GM21528 (cell line): ENCODE results near the gene AP2A1.
A peak's percentile ranks its signal among the peaks of the same experiment; 100 is the strongest.

Experiments
- ATAC-seq: cut with Tn5 transposase; IDR thresholded peaks from one replicate; pipeline ENCODE4 v1.9.1; 2021; ENCODE audit warnings: mild to moderate bottlenecking, moderate library complexity; ENCODE audit not compliant: unreplicated experiment, low FRiP score

Gene AP2A1

DNA sequence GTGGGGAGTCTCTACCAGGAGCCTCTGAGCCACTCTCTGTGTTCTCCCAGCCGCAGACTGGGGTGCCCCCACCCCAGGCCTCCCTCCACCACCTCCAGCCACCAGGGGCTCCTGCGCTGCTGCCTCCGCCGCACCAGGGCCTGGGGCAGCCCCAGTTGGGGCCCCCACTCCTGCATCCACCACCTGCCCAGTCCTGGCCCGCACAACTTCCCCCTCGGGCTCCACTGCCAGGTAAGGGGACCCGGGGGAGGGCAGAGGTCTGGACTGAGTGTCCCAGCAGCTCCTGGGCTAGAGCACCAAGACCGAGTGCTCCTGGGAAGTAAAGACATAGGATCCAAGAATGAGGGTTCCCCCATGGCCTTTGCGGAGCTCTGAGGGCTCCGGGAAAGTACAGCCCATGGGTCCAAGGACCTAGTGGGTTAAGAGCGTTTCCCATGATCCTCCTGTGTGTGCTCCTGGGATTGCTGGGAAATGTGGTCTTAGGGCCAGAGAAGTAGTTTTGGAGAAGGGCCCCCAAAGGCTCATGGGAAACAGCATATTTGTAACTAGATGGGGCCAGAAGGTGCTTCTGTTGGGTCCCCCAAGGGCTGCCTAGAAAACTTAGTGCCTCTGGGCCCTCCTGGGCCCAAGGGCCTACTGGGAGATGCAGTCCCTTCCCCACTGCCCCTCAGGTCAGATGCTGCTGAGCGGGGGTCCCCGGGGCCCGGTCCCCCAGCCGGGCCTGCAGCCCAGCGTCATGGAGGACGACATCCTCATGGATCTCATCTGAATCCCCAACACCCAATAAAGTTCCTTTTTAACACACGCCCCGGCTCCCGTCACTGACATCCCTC is 69.6 kb downstream of the AP2A1 start:
- no peak for ATAC-seq

DNA sequence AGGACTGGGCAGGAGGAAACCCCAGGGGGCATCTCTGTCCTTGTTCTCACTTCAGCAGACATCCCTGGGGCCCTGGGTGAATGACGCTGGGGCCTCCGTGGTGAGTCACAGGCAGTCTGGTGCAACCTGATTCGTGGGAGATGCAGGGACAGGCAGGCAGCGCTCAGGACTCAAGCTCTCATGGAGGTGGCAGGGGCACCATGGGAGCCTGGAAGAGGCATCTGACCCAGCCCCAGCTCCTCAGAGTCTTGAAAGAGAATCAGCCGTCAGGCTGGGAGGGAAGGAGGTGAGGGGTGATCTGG is 70.2 kb downstream of the AP2A1 start:
- ATAC-seq, result no peak

DNA sequence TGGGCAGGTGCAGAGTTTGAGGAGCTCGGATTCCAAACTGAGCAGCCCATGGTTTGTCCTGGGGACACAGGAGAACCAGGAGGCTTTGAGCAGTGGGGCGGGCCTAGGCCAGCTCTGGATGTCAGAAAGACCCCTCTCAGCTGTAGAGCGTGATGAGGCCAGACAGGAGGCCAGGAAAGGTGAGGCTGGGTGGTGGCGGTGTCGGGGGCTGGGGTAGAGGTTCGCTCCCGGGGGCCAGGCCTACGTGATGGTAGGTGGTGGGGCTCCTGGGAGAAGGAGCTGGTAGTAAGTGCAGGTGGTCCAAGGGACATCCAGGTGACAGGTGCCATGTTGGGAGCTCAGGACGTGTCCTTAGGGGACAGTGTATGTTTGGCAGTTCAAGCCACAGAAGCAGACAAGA is 70.6 kb downstream of the AP2A1 start:
- ATAC-seq, result no peak

DNA sequence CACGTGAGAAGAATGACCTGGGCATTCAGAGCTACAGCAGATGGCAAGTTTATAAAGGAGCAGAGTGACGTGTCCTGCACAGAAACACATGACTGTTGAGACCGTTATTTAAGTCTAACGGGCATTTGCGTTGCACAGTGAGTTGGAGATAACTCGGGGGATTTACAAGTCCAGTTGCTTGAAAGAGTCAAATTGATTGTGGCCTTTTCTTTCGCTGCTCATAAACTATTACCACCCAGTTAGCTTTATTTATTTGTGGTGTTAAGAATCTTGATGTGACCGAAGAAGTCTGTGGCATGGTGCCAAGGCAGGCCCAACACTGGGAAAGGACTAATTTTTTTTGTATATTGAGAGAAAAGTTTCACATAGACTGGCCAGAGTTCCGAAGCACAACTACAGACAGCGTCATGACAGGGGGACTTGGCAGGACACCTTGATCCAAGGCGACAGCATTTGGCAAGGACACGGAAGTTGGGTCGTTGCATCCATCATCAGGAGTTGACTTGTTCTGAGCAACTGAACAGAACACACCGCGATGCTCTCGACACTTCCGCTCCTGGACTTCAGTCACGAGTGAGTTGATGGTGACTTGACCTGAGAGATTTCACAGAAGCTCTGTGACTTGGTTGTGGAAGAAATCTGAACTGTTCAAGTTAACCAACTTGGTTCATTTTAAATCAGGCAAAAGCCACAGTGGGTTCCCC is 72.2 kb downstream of the AP2A1 start:
- ATAC-seq, result no peak

DNA sequence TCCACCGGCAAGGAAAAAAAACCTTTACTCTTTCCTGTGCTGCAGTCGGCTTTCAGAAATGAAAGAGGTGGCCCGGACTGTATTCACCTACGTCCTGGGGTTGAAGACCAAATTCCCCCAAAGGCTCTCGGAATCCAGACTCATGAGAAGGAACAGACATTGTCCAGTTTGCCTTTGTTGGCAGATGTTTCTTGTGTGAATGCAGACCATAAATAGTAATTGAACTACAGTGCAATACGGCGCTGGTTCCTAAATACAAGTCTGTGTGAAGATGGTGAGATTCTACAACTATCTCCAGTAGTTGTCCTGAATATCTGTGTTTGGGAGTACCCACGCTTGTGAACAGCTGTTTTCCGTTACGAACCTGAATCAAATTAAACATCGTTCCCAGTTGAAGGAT is 72.9 kb downstream of the AP2A1 start:
- ATAC-seq, result no peak

DNA sequence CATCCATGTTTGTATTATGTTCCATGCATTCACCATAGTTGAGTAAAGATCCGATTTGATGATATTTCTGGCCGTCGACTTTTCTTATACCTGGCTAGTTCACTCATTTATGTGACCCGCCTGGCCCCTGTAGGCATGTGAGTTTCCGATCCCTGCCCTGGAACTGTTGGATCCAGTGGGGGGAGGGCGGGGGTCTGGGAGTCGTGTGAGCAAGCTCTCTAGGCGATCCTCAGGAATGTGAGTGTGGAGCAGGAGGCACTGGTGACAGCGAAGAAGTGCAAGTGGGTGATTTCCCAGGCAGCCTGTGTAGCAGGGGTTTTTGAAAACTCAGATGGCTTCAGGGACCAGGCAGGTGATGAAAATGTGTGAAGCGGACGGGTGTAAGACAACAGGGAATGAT is 73.5 kb downstream of the AP2A1 start:
- ATAC-seq, result no peak

DNA sequence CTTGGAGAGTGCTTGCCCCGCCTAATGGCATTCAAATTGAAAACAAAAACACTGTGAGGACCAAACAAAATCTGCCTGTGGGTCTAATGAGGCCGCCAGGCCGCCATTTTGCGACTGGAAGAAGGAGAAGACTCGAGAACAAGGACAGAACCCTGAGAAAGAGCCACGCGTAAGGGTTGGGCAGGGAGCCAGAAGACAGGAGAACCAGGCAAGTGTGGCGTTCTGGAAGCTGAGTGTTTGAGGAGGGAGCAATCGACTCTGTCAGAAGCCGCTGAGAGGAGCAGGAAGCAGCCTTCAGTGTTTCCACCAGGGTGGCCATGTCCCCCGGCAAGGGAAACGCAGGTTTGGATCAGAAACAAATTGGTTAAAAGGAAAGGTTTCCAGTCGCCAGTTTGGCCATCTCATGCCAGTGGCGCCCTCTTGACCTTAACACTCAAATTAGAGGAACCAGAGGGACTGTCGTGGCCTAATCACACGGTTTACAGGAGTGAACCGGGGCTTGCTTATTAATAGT is 74.0 kb downstream of the AP2A1 start:
- ATAC-seq, result no peak

DNA sequence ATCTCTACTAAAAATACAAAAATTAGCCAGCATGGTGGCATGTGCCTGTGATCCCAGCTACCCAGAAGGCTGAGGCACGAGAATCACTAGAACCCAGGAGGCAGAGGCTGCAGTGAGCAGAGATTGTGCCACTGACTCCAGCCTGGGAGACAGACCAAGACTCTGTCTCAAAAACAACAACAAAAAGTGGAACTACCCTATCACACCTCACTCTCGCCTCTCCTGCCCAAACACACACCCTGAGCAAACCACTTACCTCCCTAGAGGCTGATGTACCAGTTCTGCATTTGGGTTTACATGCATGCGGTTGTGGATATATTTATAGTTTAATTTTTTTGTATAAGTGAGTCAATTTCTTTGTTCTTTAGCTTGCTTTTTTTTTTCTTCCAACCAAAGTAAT is 76.5 kb downstream of the AP2A1 start:
- ATAC-seq, result no peak

DNA sequence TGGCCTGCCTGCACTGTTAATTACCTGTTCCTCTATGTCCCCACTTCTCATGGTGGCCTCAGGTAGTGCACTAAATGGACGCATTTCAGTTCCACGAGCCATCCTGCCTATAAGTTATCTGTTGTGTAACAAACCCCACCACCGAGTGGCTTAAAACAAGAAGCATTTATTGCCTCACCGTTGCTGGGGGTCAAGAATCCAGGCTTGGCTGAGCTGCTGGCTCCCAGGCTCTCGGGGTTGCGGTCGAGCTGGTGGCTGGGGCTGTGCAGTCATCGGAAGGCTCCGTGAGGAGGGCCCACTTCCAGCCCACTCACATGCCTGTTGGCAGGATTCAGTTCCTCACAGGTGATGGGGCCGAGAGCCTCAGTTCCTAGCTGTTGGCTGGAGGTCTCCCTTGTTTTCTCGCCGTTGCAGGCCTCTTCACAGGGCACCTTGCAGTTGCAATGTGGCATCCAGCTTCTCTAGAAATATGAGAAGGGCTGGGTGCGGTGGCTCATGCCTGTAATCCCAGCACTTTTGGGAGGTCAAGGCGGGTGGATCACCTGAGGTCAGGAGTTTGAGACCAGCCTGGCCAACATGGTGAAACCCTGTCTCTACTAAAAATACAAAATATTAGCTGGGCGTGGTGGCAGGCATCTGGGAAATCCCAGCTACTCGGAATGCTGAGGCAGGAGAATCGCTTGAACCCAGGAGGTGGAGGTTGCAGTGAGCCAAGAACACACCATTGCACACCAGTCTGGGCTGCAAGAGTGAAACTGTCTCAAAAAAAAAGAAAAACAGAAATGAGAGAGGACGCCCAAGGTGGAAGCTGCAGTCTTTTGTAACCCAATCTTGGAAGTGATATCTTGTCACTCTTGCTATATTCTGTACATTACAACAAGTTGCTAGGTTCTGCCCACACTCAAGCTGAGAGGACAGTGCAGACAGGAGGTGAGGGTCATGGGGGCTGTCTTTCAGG is 77.6 kb downstream of the AP2A1 start:
- no peak for ATAC-seq

DNA sequence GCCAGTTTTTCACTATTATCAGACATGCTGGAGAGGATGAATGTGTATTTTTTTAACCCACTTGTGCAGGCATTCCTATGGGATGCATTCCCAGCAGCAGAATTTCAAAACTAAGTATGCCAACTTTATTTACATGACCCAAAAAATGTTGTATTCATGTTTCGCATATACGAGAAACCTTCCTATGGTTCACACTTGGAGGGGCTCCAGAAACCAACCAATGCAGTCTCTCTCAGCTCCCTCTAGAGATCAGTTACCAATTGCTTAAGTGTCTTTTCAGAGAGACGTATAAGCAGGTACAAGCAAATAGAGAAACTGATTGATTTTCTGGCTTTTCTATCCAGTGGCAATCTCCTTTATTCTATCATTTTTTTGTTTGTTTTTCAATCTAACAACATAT is 78.6 kb downstream of the AP2A1 start:
- ATAC-seq, result no peak

DNA sequence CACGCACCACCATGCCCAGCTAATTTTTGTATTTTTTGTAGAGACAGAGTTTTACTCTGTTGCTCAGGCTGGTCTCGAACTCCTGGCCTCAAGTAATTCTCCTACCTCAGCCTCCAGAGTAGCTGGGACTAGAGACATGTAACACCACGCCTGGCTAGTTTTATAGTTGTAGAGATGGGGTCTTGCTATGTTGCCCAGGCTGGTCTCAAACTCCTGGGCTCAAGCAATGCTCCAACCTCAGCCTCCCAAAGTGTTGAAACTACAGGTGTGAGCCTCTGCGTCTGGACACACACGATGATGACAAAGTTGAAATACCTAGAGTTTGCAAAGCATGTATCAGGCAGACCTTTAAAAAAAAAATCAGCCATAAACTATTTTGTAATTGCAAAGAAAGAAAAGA is 79.6 kb downstream of the AP2A1 start:
- ATAC-seq, result no peak

DNA sequence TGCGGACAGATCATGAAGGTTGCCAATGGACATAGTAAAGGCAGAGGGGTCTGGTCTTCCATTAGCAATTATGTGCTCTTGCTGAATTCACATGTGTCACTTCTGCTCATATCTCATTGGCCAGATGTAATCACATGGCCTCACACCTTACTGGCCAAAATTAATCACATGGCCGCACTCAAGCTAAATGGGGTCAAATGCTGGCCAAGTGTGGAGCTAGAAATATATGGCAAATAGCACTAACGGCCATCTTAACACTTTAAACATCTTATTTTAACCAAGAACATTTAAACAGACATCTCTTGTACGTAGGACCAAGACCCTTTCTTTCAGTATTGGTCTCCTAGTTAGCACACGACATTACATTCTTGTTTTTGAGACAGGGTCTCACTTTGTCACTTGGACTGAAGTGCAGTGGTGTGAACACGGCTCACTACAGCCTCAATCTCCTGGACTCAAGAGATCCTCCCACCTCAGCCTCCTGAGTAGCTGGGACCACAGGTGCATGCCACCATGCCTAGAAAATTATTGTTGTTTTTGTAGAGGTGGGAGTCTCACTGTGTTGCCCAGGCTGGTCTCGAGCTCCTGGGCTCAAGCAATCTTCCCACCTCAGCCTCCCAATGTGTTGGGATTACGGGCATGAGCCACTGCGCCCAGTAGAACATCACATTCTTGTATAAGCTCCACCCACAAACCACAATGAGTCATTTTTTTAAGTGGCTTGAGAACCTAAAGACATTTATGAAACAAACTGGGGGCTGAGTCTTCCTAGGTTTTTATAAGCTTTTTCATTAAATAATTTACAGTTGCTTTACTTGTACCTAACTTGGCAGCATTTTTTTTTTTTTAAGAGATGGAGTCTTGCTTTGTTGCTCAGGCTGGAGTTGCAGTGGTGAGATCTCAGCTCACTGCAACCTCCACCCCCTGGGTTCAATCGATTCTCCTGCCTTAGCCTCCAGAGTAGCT is 81.2 kb downstream of the AP2A1 start:
- no peak for ATAC-seq

DNA sequence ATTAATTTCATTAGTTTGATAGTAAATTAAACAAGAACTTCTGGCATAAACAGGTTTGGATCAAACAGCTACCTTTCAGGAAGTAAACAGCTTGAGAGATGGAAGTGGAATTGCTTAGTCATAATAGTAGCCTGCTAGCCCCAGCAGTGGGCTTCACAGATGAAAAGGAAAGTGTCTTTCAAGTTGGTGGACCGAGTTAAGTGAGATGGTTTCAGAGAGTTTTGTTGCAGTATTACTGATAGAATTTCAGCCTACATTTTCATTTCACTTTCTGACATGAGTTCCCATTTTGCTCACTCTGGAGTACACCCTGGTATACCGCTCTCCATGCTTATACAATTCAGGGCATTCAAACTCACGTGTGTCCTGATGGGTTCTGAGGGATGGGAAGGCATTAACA is 82.1 kb downstream of the AP2A1 start:
- no peak for ATAC-seq

DNA sequence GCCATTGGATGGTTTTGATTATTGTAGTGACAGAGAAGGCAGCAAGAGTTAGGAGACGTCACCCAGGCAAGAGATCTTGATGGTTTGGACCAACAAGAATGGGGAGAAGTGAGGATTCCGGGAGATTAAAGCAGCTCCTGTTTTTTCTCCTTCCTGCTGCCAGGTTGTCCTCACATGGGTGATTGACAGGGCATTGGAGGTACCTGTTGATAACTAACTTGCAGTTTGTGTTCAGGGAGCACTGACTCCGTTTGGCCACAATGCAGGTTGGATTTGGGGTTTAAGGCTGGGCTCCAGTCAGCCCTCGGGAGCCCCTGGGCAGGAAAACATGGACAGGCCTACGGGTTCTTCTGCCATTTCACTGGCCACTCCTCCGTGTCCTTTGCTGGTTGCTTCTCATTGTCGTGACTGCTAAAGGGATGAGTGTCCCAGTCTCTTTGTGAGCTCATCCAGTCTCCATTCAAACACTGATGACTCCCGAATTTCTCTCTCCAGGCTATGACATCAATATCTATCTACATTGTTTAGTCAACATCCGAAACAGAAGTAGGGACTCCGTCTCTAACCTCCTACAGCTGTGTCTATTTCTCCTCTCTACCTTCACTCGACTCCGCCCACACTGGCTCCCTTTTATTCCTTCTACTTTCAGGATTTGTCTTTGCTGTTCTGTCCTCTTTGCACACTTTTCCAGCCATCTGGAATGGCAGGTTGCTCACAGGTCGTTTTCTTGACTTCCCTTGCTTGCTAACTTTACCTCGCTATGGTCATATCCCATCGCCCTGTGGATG is 82.8 kb downstream of the AP2A1 start:
- ATAC-seq, result no peak

DNA sequence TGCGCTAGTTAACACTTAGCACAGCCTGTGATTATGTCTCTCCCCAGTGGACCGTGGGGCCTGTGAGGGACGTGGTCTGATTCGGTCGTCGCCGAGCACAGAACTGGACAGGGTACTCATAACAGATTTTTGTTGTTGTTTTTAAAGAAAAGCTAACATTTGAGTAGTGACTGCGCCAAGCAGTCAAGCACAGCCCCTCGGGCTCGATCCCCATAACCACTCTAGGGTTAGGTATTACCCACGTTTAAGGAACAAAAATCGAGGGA is 83.4 kb downstream of the AP2A1 start:
- ATAC-seq, result no peak

DNA sequence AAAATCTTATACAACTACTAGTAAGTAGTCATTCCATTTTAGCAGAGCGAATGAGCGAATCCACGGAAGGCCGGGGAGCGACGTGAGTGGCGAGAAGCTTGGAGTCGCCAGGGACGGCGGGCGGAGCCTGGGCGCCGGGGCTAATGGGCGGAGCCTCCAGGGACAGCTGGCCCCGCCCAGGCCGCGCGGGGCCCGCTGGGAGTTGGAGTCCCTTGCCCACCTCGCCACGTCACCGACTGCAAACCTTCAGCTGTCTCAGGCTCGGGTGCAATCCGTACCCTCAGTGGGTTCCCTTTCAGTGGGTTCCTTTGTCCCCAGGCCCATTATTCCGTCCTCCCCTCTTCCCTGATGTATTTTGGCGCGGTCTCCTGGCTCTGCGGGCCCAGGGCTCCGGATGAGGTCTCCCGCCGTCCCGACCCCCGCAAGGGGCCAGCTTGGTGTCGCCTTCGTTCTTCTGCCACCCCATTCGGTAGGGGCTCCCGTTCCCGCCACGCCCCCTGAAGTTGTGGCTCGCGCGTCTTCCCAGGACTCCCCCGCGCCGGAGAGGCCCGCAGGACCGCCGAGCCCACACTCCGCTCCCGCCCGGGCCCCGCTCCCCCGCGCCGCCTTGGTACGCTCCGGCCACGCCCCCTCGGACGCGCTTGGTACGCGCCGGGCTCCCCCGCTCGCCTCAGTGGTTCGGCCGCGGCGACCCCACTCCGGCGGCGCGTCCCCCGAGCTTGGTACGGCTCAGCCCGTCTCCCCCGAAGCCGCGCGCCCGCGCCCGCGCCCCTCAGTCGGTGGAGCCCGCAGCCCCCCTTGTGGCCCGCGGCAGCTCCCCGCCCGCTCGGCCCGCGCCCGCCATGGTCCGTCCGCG is 83.9 kb downstream of the AP2A1 start, which contains the start of gene PTOV1:
Gene PTOV1, plus strand, starts transcription at position 673 of the 856 bp plus-strand sequence.
- ATAC-seq, result peak; percentile 72

DNA sequence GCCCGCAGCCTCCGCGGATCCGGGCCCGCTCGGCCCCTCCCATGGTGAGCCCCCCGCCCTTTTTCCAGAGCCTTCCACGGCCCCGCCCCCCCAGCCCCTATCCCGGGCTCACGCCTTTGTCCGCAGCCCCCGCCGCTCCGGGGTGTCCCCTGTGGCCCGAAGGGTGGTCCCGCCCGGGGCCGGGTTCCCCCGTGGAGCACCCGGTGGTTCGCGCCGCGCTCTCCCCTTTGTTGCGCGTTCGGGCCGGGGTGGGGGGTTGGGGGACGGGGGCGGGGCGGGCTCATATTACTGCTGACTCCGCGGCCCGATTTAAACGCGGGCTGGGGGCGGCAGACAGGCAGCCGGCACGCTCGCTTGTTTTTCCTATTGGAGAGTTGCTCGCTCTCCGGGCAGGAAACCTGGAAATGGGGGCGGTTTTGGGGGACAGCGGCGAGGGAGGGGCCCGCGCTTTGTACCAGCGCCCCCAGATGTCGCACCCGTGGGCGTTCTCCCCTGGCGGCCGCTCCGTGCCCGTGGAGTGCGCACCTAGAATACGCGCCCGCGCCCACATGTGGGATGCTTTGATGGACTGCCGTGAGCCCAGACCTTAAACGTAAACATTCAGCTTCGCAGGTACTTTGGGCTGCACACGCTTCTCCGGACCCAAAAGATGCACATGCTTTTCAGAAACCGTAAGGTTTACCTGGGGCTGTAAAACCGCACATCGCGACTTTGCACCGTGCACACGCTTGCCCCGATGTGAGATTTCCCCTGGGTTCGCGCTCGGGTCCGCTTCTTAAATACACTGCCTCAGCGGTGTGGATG is 84.9 kb downstream of the AP2A1 start:
- ATAC-seq, result no peak
